ENCODE measurements around the gene ZNF296. TPM values are rescaled to one million over a fixed set of nuclear protein-coding genes. Genes with fewer than 3 reads are reported as not detected.

The ZNF296 gene
- total RNA-seq (1 to 10 TPM; 1.4 to 4.3 (median 3.5) TPM), total RNA-seq (0.57 to 4.1 (median 1.5) reads per million in 29 experiments)
- total RNA-seq (2013): 0.55 TPM

GRCh38 chr19:45076029-45076850 lies at the start of gene ZNF296:
TSS of gene ZNF296 (minus strand) at chr19:45076478. CDS start at chr19:45076373, 105 bp downstream.
- Histone ChIP-seq H3K27ac (ENCODE audit: low read length) (peak within 1 kb of the TSS; percentile 55), H3K9me3 (no peaks in the 10 kb centered on the region), H3K4me1 (ENCODE audit: control insufficient read depth in 1 of 2, extremely low read depth in 1 of 2, insufficient read depth in 2 of 2, low read length in 2 of 2) (peaks cover 27 to 60% of the 10 kb centered on the region in 2 experiments), H3K36me3 (ENCODE audit: control insufficient read depth in 2 of 2, extremely low read depth in 1 of 2, insufficient read depth in 1 of 2, low read length in 1 of 2) (peaks cover 2 to 5% of the 10 kb centered on the region in 2 donors), H3K4me3 (ENCODE audit: control insufficient read depth in 1 of 2, extremely low read depth in 1 of 2, low read length in 1 of 2) (peak within 1 kb of the TSS; percentile 51 to 63), H3K27me3 (replicated peaks in 1 of 2; ENCODE audit: control insufficient read depth in 2 of 2, extremely low read depth in 1 of 2, insufficient read depth in 2 of 2, low read length in 1 of 2) (no peaks in the 10 kb centered on the region)
- Mint-ChIP-seq H3K9me3 (no peaks in the 10 kb centered on the region), H3K4me1 (peaks cover 32 to 53% (median 39%) of the 10 kb centered on the region in 3 donors), H3K4me3 (peak within 1 kb of the TSS; percentile 70 to 99 (median 75)), H3K36me3 (peaks cover 1% of the 10 kb centered on the region), H3K27ac (peak within 1 kb of the TSS; percentile 81 to 89), H3K27me3 (no peaks in the 10 kb centered on the region)
- ChIA-PET CTCF (no interaction called here), POLR2A (no interaction called here)
- ATAC-seq (replicated peaks in 1 of 4): peak; percentile 78 to 81 (median 80)
- peak; percentile 35 to 85 (median 63) for DNase-seq
- under 1% methylated on average over 71 of the region's 81 CpGs for WGBS (ENCODE audit: insufficient coverage)

- no peaks in the 10 kb centered on the region for H3K27me3 ChIP-seq (replicated peaks in 1 of 2; ENCODE audit: control insufficient read depth in 2 of 2, extremely low read depth in 1 of 2, insufficient read depth in 2 of 2, low read length in 1 of 2)
- no peak overlapping the region for H3K4me3 Mint-ChIP-seq
- no peaks in the 10 kb centered on the region for H3K27me3 Mint-ChIP-seq
- 100% methylated on average over 2 of the region's 9 CpGs for WGBS (ENCODE audit: insufficient coverage)
- H3K4me1 Mint-ChIP-seq: peaks cover 35 to 38% (median 36%) of the 10 kb centered on the region in 3 donors
- no peaks in the 10 kb centered on the region for H3K36me3 ChIP-seq (ENCODE audit: control insufficient read depth in 2 of 2, extremely low read depth in 1 of 2, insufficient read depth in 1 of 2, low read length in 1 of 2)
- no peaks in the 10 kb centered on the region for H3K36me3 Mint-ChIP-seq
- H3K27ac Mint-ChIP-seq: no peak overlapping the region
- no peak overlapping the region for H3K27ac ChIP-seq (ENCODE audit: low read length)
- no peaks in the 10 kb centered on the region for H3K9me3 ChIP-seq
- ATAC-seq (replicated peaks in 1 of 4) (no peak), DNase-seq (no peak)
- H3K9me3 Mint-ChIP-seq: no peaks in the 10 kb centered on the region
- ChIA-PET CTCF (interaction anchor here (0.6 to 1.2 kb wide), 4 partner anchors 12 to 87 kb away, joined by 3 read pairs; no protein-coding TSS in a partner anchor), POLR2A (interaction anchor here in 1 of 2 donors (0.7 kb wide), 1 partner anchor 125 kb away, joined by 3 read pairs; no protein-coding TSS in a partner anchor)
- no peak overlapping the region for H3K4me3 ChIP-seq (ENCODE audit: control insufficient read depth in 1 of 2, extremely low read depth in 1 of 2, low read length in 1 of 2)
- peaks cover 2 to 31% of the 10 kb centered on the region in 2 experiments for H3K4me1 ChIP-seq (ENCODE audit: control insufficient read depth in 1 of 2, extremely low read depth in 1 of 2, insufficient read depth in 2 of 2, low read length in 2 of 2)
Observed at GRCh38 chr19:45125360-45125759, 49.1 kb upstream of the ZNF296 start.

- Histone ChIP-seq H3K4me1 (ENCODE audit: control insufficient read depth in 1 of 2, extremely low read depth in 1 of 2, insufficient read depth in 2 of 2, low read length in 2 of 2) (peaks cover 6 to 38% of the 10 kb centered on the region in 2 experiments), H3K27me3 (replicated peaks in 1 of 2; ENCODE audit: control insufficient read depth in 2 of 2, extremely low read depth in 1 of 2, insufficient read depth in 2 of 2, low read length in 1 of 2) (no peaks in the 10 kb centered on the region), H3K36me3 (ENCODE audit: control insufficient read depth in 2 of 2, extremely low read depth in 1 of 2, insufficient read depth in 1 of 2, low read length in 1 of 2) (no peaks in the 10 kb centered on the region), H3K4me3 (ENCODE audit: control insufficient read depth in 1 of 2, extremely low read depth in 1 of 2, low read length in 1 of 2) (no peak overlapping the region), H3K9me3 (no peaks in the 10 kb centered on the region), H3K27ac (ENCODE audit: low read length) (no peak overlapping the region)
- H3K27me3 Mint-ChIP-seq: no peaks in the 10 kb centered on the region
- peaks cover 45 to 48% (median 47%) of the 10 kb centered on the region in 3 donors for H3K4me1 Mint-ChIP-seq
- DNase-seq: no peak
- ATAC-seq (replicated peaks in 1 of 4): no peak
- H3K36me3 Mint-ChIP-seq: no peaks in the 10 kb centered on the region
- peak overlapping the region in 1 of 2 donors; percentile 11 for H3K27ac Mint-ChIP-seq
- no peak overlapping the region for H3K4me3 Mint-ChIP-seq
- H3K9me3 Mint-ChIP-seq: no peaks in the 10 kb centered on the region
- ChIA-PET CTCF (no interaction called here), POLR2A (no interaction called here)
- WGBS (ENCODE audit: insufficient coverage): 85% methylated on average over 3 of the region's 6 CpGs
Observed at GRCh38 chr19:45124021-45124420, 47.7 kb upstream of the ZNF296 start.

- no peaks in the 10 kb centered on the region for H3K27me3 ChIP-seq (replicated peaks in 1 of 2; ENCODE audit: control insufficient read depth in 2 of 2, extremely low read depth in 1 of 2, insufficient read depth in 2 of 2, low read length in 1 of 2)
- ChIA-PET CTCF (no interaction called here), POLR2A (no interaction called here)
- no peaks in the 10 kb centered on the region for H3K27me3 Mint-ChIP-seq
- H3K27ac Mint-ChIP-seq: no peak overlapping the region
- H3K4me3 Mint-ChIP-seq: no peak overlapping the region
- DNase-seq: no peak
- H3K9me3 Mint-ChIP-seq: no peaks in the 10 kb centered on the region
- peaks cover 7 to 44% of the 10 kb centered on the region in 2 experiments for H3K4me1 ChIP-seq (ENCODE audit: control insufficient read depth in 1 of 2, extremely low read depth in 1 of 2, insufficient read depth in 2 of 2, low read length in 2 of 2)
- H3K4me3 ChIP-seq (ENCODE audit: control insufficient read depth in 1 of 2, extremely low read depth in 1 of 2, low read length in 1 of 2): no peak overlapping the region
- no peak for ATAC-seq (replicated peaks in 1 of 4)
- H3K9me3 ChIP-seq: no peaks in the 10 kb centered on the region
- H3K4me1 Mint-ChIP-seq: peaks cover 50 to 53% (median 53%) of the 10 kb centered on the region in 3 donors
- no peaks in the 10 kb centered on the region for H3K36me3 ChIP-seq (ENCODE audit: control insufficient read depth in 2 of 2, extremely low read depth in 1 of 2, insufficient read depth in 1 of 2, low read length in 1 of 2)
- no peak overlapping the region for H3K27ac ChIP-seq (ENCODE audit: low read length)
- no peaks in the 10 kb centered on the region for H3K36me3 Mint-ChIP-seq
- 97% methylated on average over 7 of the region's 9 CpGs for WGBS (ENCODE audit: insufficient coverage)
Observed at GRCh38 chr19:45123440-45123850, 47.2 kb upstream of the ZNF296 start.

- ChIA-PET POLR2A (no interaction called here), CTCF (interaction anchor here in 1 of 2 donors (0.6 kb wide), 1 partner anchor 60 kb away, joined by 3 read pairs; no protein-coding TSS in a partner anchor)
- Mint-ChIP-seq H3K27me3 (no peaks in the 10 kb centered on the region), H3K9me3 (no peaks in the 10 kb centered on the region), H3K27ac (no peak overlapping the region), H3K36me3 (no peaks in the 10 kb centered on the region), H3K4me3 (no peak overlapping the region), H3K4me1 (peaks cover 55 to 60% (median 59%) of the 10 kb centered on the region in 3 donors)
- 92% methylated on average over 6 of the region's 6 CpGs for WGBS (ENCODE audit: insufficient coverage)
- no peak overlapping the region for H3K4me3 ChIP-seq (ENCODE audit: control insufficient read depth in 1 of 2, extremely low read depth in 1 of 2, low read length in 1 of 2)
- H3K36me3 ChIP-seq (ENCODE audit: control insufficient read depth in 2 of 2, extremely low read depth in 1 of 2, insufficient read depth in 1 of 2, low read length in 1 of 2): no peaks in the 10 kb centered on the region
- H3K9me3 ChIP-seq: no peaks in the 10 kb centered on the region
- ATAC-seq (replicated peaks in 1 of 4): no peak
- H3K4me1 ChIP-seq (ENCODE audit: control insufficient read depth in 1 of 2, extremely low read depth in 1 of 2, insufficient read depth in 2 of 2, low read length in 2 of 2): peaks cover 12 to 50% of the 10 kb centered on the region in 2 experiments
- no peak for DNase-seq
- no peaks in the 10 kb centered on the region for H3K27me3 ChIP-seq (replicated peaks in 1 of 2; ENCODE audit: control insufficient read depth in 2 of 2, extremely low read depth in 1 of 2, insufficient read depth in 2 of 2, low read length in 1 of 2)
- H3K27ac ChIP-seq (ENCODE audit: low read length): no peak overlapping the region
Observed at GRCh38 chr19:45122832-45123231, 46.6 kb upstream of the ZNF296 start.

GRCh38 chr19:45121827-45122345 lies 45.6 kb upstream of the ZNF296 start:
- no peaks in the 10 kb centered on the region for H3K36me3 Mint-ChIP-seq
- no peak overlapping the region for H3K4me3 ChIP-seq (ENCODE audit: control insufficient read depth in 1 of 2, extremely low read depth in 1 of 2, low read length in 1 of 2)
- no peaks in the 10 kb centered on the region for H3K9me3 ChIP-seq
- H3K4me1 Mint-ChIP-seq: peaks cover 64 to 69% (median 67%) of the 10 kb centered on the region in 3 donors
- H3K4me3 Mint-ChIP-seq: no peak overlapping the region
- H3K27me3 Mint-ChIP-seq: no peaks in the 10 kb centered on the region
- 82% methylated on average over 4 of the region's 11 CpGs for whole genome bisulfite sequencing (ENCODE audit: insufficient coverage)
- H3K27ac Mint-ChIP-seq: peak overlapping the region in 1 of 2 donors; percentile 61
- ATAC-seq (replicated peaks in 1 of 4) (no peak), DNase-seq (no peak)
- H3K36me3 ChIP-seq (ENCODE audit: control insufficient read depth in 2 of 2, extremely low read depth in 1 of 2, insufficient read depth in 1 of 2, low read length in 1 of 2): no peaks in the 10 kb centered on the region
- ChIA-PET CTCF (interaction anchor here in 1 of 2 donors (0.5 kb wide), 1 partner anchor 42 kb away, joined by 5 read pairs; no protein-coding TSS in a partner anchor), POLR2A (interaction anchor here in 1 of 2 donors (0.6 kb wide), 1 partner anchor 184 kb away, joined by 7 read pairs; no protein-coding TSS in a partner anchor)
- no peaks in the 10 kb centered on the region for H3K9me3 Mint-ChIP-seq
- H3K27ac ChIP-seq (ENCODE audit: low read length): no peak overlapping the region
- no peaks in the 10 kb centered on the region for H3K27me3 ChIP-seq (replicated peaks in 1 of 2; ENCODE audit: control insufficient read depth in 2 of 2, extremely low read depth in 1 of 2, insufficient read depth in 2 of 2, low read length in 1 of 2)
- peaks cover 17 to 59% of the 10 kb centered on the region in 2 experiments for H3K4me1 ChIP-seq (ENCODE audit: control insufficient read depth in 1 of 2, extremely low read depth in 1 of 2, insufficient read depth in 2 of 2, low read length in 2 of 2)
